Pericardium fibroblast (primary cell): ENCODE results near the gene GRAMD1C. TPM values are rescaled to one million over a fixed set of nuclear protein-coding genes. Genes with fewer than 3 reads are reported as not detected.

Source experiments
- total RNA-seq: library from RNA; depleted of rRNA; stranded (reverse); fragments of >200 nt; gene quantifications from 2 replicates; pipeline ENCODE4 v1.2.3, GENCODE V29; 2015

Gene GRAMD1C
- 1.3 and 3.0 TPM in 2 replicates for total RNA-seq

GRCh38 chr3:113838631-113839209, at the start of gene GRAMD1C:
GRAMD1C (plus strand) TSS chr3:113838788; CDS start chr3:113838910, 122 bp downstream.

GRCh38 chr3:113947372-113948014, 108.9 kb downstream of the GRAMD1C start, which contains the start of gene ZDHHC23:
ZDHHC23 (plus strand) TSS chr3:113948013; CDS start chr3:113948803, 790 bp downstream.

Other genes with a start within 250 kb of the GRAMD1C start
- gene USF3, start 142.1 kb upstream of the GRAMD1C start, total RNA-seq, result 6.1 and 7.7 TPM in 2 replicates
- 54.8 and 106 TPM in 2 replicates for gene NAA50, start 92.5 kb upstream of the GRAMD1C start, total RNA-seq
- 28.2 and 29.9 TPM in 2 replicates for gene ATP6V1A, start 91.8 kb upstream of the GRAMD1C start, total RNA-seq
- 0.82 TPM in 1 of 2 replicates, not detected in the other for gene ZDHHC23, start 109.2 kb downstream of the GRAMD1C start, total RNA-seq
- gene CCDC191, start 217.7 kb downstream of the GRAMD1C start, total RNA-seq, result 0.35 and 0.85 TPM in 2 replicates
- gene QTRT2, start 217.9 kb downstream of the GRAMD1C start, total RNA-seq, result 6.9 and 10.3 TPM in 2 replicates